GM12865 (cell line): ENCODE data around the gene TCP11L1.
"Not testable (repeated sequence)": the region's sequence is repeated elsewhere in the genome, so short reads cannot be mapped to it uniquely, and the experiment has no call there.

ENCODE experiments used
- DNase-seq: peaks from one replicate; pipeline ENCODE4 v3.0.0; 2010; ENCODE audit warnings: low read depth
- H3K4me3 ChIP-seq: 2 replicates; pipeline ENCODE4 v1.5.1; 2011; ENCODE audit warnings: mild to moderate bottlenecking, low read depth, low read length, control low read depth
- TF ChIP-seq, protein P1 (sequence below): IDR thresholded peaks from 2 replicates; pipeline ENCODE4 v1.5.1; 2011; ENCODE audit warnings: low read length, control low read depth, low read depth, inconsistent platforms; ENCODE audit not compliant: insufficient read depth; ENCODE audit errors: missing control alignments

The TCP11L1 gene

GRCh38 chr11:33043221-33043830, 4.0 kb downstream of the TCP11L1 start:
- no peak overlapping the region for H3K4me3 ChIP-seq
- TF ChIP-seq, protein P1, sequence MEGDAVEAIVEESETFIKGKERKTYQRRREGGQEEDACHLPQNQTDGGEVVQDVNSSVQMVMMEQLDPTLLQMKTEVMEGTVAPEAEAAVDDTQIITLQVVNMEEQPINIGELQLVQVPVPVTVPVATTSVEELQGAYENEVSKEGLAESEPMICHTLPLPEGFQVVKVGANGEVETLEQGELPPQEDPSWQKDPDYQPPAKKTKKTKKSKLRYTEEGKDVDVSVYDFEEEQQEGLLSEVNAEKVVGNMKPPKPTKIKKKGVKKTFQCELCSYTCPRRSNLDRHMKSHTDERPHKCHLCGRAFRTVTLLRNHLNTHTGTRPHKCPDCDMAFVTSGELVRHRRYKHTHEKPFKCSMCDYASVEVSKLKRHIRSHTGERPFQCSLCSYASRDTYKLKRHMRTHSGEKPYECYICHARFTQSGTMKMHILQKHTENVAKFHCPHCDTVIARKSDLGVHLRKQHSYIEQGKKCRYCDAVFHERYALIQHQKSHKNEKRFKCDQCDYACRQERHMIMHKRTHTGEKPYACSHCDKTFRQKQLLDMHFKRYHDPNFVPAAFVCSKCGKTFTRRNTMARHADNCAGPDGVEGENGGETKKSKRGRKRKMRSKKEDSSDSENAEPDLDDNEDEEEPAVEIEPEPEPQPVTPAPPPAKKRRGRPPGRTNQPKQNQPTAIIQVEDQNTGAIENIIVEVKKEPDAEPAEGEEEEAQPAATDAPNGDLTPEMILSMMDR = no peak
- no peak for DNase-seq

DNA sequence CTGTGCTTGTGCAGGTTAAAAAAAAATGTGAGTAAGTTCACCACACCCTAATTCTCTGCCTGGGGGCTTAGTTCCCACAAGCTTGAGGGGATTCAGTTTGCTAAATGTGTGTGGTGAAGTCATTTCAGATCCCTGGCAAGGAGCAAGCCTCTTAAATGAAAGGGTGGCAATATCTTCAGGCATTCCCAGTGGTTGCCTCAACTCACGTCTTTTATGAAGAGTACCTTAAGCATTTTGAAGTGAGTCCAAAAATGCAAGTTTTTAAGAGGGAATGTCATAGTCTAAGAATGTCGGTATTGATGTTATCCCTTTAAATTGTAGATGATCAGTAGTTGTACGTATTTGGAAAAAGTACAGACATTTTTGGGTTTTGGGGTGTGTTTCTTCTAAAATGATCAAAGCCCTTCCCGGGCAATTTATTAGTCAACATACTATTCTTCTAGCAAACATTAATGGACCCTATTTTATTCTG, 4.9 kb downstream of the TCP11L1 start:
- H3K4me3 ChIP-seq = no peak overlapping the region
- no peak for DNase-seq
- TF ChIP-seq, protein P1 = no peak

DNA sequence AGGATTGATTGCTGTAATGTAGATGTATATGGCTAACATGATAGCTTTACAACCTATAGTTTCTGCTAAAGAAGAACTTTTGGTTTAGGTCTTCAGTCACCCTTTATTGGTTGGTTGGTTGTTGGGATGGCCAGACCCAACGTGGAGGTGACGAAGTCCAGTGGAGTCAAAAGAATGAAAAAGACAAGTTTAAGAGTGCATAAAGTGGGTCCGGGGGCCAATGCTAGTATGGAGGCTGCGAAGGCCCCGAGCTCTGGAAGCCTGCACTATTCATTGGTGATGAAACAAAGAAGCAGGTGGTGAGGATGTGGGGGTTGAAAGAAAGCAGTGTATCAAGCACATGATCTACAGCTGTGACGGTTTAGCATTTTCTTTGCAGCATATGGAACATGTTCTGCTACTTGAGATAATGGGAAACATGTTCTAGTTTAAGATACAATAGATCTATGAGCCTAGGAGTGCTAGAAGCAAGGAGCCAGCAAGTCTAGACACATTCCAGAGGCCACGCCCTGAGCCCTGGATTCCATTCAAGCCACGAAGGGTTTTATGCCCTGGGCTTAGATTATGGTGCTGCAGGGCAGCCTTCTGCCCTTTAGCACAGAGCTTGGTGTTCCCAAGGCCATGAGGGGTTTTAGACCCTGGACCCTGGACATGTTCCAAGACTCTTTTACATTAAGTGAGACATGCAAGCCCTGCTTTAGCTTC, 6.3 kb downstream of the TCP11L1 start:
- no peak overlapping the region for H3K4me3 ChIP-seq
- TF ChIP-seq, protein P1 = no peak
- DNase-seq = no peak

DNA sequence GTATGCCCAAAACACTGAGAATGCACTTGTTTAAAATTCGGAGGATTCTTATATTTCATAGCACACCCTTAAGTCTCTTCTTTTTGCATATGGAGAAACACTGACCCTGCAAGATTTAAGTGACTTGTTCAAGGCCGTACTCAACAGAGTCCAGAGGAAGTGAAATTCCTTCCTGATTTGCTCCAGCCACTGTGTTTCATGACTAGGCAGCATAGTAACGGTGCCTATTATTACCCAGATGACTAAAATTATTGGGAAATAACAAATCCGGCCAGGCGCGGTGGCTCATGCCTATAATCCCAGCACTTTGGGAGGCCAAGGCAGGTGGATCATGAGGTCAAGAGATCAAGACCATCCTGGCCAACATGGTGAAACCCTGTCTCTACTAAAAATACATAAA, 9.3 kb downstream of the TCP11L1 start:
- H3K4me3 ChIP-seq, DNase-seq: not testable (repeated sequence)

GRCh38 chr11:33049565-33050408, 10.4 kb downstream of the TCP11L1 start:
- DNase-seq, H3K4me3 ChIP-seq: not testable (repeated sequence)

- TF ChIP-seq, protein P1 = no peak
- H3K4me3 ChIP-seq = no peak overlapping the region
- DNase-seq = no peak
Measured at GRCh38 chr11:33052231-33052630, 12.9 kb downstream of the TCP11L1 start.

- H3K4me3 ChIP-seq = no peak overlapping the region
- DNase-seq = no peak
- TF ChIP-seq, protein P1 = no peak
Measured at GRCh38 chr11:33055375-33055774, 16.0 kb downstream of the TCP11L1 start.

- TF ChIP-seq, protein P1 = no peak
- no peak overlapping the region for H3K4me3 ChIP-seq
- no peak for DNase-seq
Measured at GRCh38 chr11:33057284-33057683, 17.9 kb downstream of the TCP11L1 start.
